Vagina (tissue), 2 donors: ENCODE measurements around the gene PLAAT1. TPM values are rescaled to one million over a fixed set of nuclear protein-coding genes. Genes with fewer than 3 reads are reported as not detected.

Experiments used
- DNase-seq, 2 donors: peaks; one replicate each; pipeline ENCODE4 v3.0.0-alpha.2; 2017; ENCODE audit errors: extremely low spot score in 2 of 2
- H3K27ac ChIP-seq: fragments of 200-600 bp; sonication (generic); one replicate; pipeline ENCODE4 v1.5.1; 2019
- H3K27me3 ChIP-seq: fragments of 200-600 bp; sonication (generic); one replicate; pipeline ENCODE4 v1.5.1; 2019
- H3K36me3 ChIP-seq, 2 donors: fragments of 200-600 bp; sonication (generic); one replicate each; pipeline ENCODE4 v1.5.1; 2017 to 2019
- H3K4me1 ChIP-seq: fragments of 200-600 bp; sonication (generic); one replicate; pipeline ENCODE4 v1.5.1; 2019
- H3K4me3 ChIP-seq, 2 donors: fragments of 200-600 bp; sonication (generic); 1 replicate in 1 of 2; 2 replicates in 1 of 2; pipeline ENCODE4 v1.5.1; 2016 to 2019
- H3K9me3 ChIP-seq: fragments of 200-600 bp; sonication (generic); one replicate; pipeline ENCODE4 v1.5.1; 2019
- POLR2A ChIP-seq, 2 donors: fragments of 450-650 bp; IDR thresholded peaks; one replicate each; pipeline ENCODE4 v1.6.1; 2017; ENCODE audit warnings: antibody characterized with exemption in 2 of 2, mild to moderate bottlenecking in 2 of 2, moderate library complexity in 2 of 2
- POLR2AphosphoS5 ChIP-seq, 2 donors: sonication (generic); formaldehyde crosslinking; IDR thresholded peaks; one replicate each; pipeline ENCODE4 v1.9.0; 2017; ENCODE audit warnings: antibody characterized with exemption in 2 of 2, mild to moderate bottlenecking in 2 of 2, low read depth in 1 of 2; ENCODE audit not compliant: insufficient read depth in 1 of 2
- intact Hi-C: fragments of 100-400 bp; cut with DNase I; formaldehyde crosslinking; loops from one replicate; pipeline ENCODE4 v1.15.1; 2023
- total RNA-seq: library from RNA; depleted of rRNA; stranded (reverse); fragments of >200 nt; gene quantifications from one replicate; pipeline ENCODE4 v1.2.3, GENCODE V29; 2016
- TF ChIP-seq, protein P1 (sequence below), 3 experiments: fragments of 450-650 bp in 2 of 3; fragments of 200-600 bp in 1 of 3; sonication (generic) in 1 of 3; IDR thresholded peaks; one replicate each; pipeline ENCODE4 v1.5.1; 2017 to 2019; ENCODE audit warnings: antibody characterized with exemption in 3 of 3, mild to moderate bottlenecking in 2 of 3, moderate library complexity in 2 of 3

The PLAAT1 gene
- total RNA-seq, 1 donor from 2014 or later = not detected

DNA sequence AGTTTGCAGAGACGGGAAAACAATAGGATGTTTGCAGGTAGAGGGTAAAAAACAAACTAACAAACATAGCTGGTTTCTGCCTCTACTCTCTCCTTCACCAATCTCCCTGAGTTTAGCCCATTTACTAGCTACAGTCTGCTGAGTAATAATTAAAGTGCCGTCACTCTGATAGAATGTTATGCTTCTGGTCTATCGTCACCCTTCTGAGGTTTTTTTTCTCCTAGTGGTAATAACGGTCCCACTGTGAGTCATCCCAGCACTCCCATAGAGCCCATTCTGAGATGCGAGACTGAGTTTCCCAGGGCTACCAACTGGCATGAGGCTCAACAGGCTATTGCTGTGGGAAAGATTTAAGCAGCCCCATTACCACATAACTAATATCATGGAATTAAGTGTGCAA lies 56.4 kb downstream of the PLAAT1 start:
- H3K36me3 ChIP-seq = no peaks in the 10 kb centered on the region
- intact Hi-C loops = no loop called here
- TF ChIP-seq POLR2A (IDR thresholded peaks at IDR 0.05) (no peak), POLR2AphosphoS5 (IDR thresholded peaks at IDR 0.05; ENCODE audit: insufficient read depth in 1 of 2, low read depth in 1 of 2) (no peak)
- TF ChIP-seq, protein P1, sequence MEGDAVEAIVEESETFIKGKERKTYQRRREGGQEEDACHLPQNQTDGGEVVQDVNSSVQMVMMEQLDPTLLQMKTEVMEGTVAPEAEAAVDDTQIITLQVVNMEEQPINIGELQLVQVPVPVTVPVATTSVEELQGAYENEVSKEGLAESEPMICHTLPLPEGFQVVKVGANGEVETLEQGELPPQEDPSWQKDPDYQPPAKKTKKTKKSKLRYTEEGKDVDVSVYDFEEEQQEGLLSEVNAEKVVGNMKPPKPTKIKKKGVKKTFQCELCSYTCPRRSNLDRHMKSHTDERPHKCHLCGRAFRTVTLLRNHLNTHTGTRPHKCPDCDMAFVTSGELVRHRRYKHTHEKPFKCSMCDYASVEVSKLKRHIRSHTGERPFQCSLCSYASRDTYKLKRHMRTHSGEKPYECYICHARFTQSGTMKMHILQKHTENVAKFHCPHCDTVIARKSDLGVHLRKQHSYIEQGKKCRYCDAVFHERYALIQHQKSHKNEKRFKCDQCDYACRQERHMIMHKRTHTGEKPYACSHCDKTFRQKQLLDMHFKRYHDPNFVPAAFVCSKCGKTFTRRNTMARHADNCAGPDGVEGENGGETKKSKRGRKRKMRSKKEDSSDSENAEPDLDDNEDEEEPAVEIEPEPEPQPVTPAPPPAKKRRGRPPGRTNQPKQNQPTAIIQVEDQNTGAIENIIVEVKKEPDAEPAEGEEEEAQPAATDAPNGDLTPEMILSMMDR (IDR thresholded peaks at IDR 0.05) = no peak
- no peak for DNase-seq
- no peak overlapping the region for H3K4me3 ChIP-seq
- H3K9me3 ChIP-seq = no peaks in the 10 kb centered on the region
- H3K27me3 ChIP-seq = no peaks in the 10 kb centered on the region
- H3K27ac ChIP-seq = no peak overlapping the region
- no peaks in the 10 kb centered on the region for H3K4me1 ChIP-seq

DNA sequence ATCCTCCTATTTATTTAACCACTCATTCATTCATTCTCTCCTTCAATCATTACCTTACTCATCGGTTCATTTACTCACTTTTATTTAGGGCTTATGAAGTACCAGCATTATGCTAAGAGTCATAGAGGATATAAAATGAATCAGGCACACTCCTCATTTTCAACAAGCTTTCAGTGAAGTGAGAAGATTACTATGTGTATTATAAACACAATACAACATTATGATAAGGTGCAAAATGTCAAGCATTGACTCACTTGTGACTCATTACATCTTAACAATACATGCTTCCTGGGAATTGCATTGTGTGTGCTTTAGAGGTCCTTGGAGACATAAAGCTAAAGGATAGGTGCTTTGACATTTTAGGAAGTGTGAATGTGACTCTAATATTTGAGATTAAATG lies 60.4 kb downstream of the PLAAT1 start:
- TF ChIP-seq, protein P1 (IDR thresholded peaks at IDR 0.05) = no peak
- TF ChIP-seq POLR2AphosphoS5 (IDR thresholded peaks at IDR 0.05; ENCODE audit: insufficient read depth in 1 of 2, low read depth in 1 of 2) (no peak), POLR2A (IDR thresholded peaks at IDR 0.05) (no peak)
- H3K4me1 ChIP-seq = no peaks in the 10 kb centered on the region
- no peak overlapping the region for H3K27ac ChIP-seq
- DNase-seq = no peak
- H3K36me3 ChIP-seq = no peaks in the 10 kb centered on the region
- intact Hi-C loops = no loop called here
- H3K4me3 ChIP-seq = no peak overlapping the region
- H3K9me3 ChIP-seq = no peaks in the 10 kb centered on the region
- H3K27me3 ChIP-seq = no peaks in the 10 kb centered on the region

DNA sequence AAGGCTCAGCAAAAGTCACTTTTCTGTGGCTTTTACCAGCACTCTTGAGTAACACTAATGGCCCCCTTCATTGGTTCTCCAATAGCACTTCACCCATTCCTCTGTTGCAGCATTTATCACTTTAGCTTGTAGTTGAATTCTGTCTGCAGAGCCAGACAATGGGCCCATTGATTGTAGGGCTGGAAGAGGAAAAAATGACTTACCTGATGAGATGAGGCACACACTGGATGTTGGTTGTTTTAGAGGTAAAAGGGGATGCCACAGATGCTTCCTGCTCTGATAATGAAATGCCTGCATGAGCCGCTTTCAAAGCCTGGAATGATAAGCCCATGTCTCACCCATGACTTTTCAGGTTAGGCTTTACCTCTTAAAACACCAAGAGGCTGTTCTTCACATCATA lies 64.3 kb downstream of the PLAAT1 start:
- no peak for DNase-seq
- Histone ChIP-seq H3K4me3 (no peak overlapping the region), H3K27me3 (no peaks in the 10 kb centered on the region), H3K27ac (no peak overlapping the region), H3K4me1 (no peaks in the 10 kb centered on the region), H3K9me3 (no peaks in the 10 kb centered on the region), H3K36me3 (no peaks in the 10 kb centered on the region)
- TF ChIP-seq, protein P1 (IDR thresholded peaks at IDR 0.05) = no peak
- TF ChIP-seq POLR2AphosphoS5 (IDR thresholded peaks at IDR 0.05; ENCODE audit: insufficient read depth in 1 of 2, low read depth in 1 of 2) (no peak), POLR2A (IDR thresholded peaks at IDR 0.05) (no peak)
- intact Hi-C loops = no loop called here

DNA sequence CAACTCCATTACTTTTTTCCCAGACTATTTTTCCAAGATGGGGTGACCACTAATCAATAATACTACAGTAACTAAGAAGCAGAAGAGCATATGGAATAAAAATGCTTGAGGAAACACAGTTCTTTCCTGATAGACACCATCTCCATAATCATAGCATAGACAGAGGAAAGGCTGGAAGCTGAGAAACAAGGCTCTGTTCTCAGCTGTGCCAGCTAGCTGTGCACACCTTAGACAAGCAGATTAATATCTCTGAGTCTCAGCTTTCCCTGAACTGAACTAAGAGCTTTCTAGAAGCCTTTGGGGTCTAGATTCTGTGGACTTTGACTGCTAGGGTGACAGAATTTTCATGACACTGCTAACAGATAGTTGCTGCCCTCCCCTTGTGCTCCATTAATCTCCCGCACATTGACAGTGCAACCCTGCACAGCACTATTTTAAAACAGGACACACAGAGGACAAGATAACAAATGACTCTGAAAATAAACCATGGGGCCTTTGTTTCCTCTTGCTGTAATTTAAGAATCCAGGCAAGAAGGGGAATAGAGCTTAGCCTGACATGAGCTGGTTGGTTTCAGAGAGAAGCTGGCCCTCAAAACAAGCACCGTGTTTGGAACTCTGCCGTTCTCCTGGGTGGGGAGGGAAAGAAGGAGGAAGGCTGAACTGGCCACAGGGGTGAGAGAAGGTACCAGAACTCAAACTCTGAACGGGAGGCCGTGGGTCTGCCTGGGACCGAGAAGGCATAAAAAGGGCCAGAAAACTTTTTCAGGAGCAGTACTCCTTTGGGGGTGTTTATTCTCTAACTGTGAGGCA lies 70.1 kb downstream of the PLAAT1 start:
- Histone ChIP-seq H3K4me3 (no peak overlapping the region), H3K4me1 (no peaks in the 10 kb centered on the region), H3K27me3 (no peaks in the 10 kb centered on the region), H3K36me3 (no peaks in the 10 kb centered on the region), H3K9me3 (no peaks in the 10 kb centered on the region), H3K27ac (no peak overlapping the region)
- DNase-seq = no peak
- TF ChIP-seq POLR2AphosphoS5 (IDR thresholded peaks at IDR 0.05; ENCODE audit: insufficient read depth in 1 of 2, low read depth in 1 of 2) (no peak), POLR2A (IDR thresholded peaks at IDR 0.05) (no peak)
- TF ChIP-seq, protein P1 (IDR thresholded peaks at IDR 0.05) = no peak
- intact Hi-C loops = no loop called here
